KMS-11 (cell line): ENCODE results near the gene PRIM1.

Experiments
- H2AFZ ChIP-seq: fragments of 200-600 bp; sonication (generic); 2 replicates; pipeline ENCODE4 v1.6.1; 2016; ENCODE audit warnings: antibody characterized with exemption, mixed run types, low read depth
- H3K27ac ChIP-seq: fragments of 200-600 bp; sonication (generic); 2 replicates; pipeline ENCODE4 v1.6.1; 2016; ENCODE audit warnings: mild to moderate bottlenecking, mixed run types
- H3K27me3 ChIP-seq: fragments of 200-600 bp; sonication (generic); 2 replicates; pipeline ENCODE4 v1.6.1; 2017; ENCODE audit warnings: mild to moderate bottlenecking, low read depth, mixed run types, moderate library complexity; ENCODE audit not compliant: insufficient read depth
- H3K36me3 ChIP-seq: fragments of 200-600 bp; sonication (generic); 2 replicates; pipeline ENCODE4 v1.6.1; 2017; ENCODE audit warnings: mild to moderate bottlenecking, mixed run types; ENCODE audit not compliant: insufficient read depth
- H3K4me1 ChIP-seq: fragments of 200-600 bp; sonication (generic); 2 replicates; pipeline ENCODE4 v1.6.1; 2016; ENCODE audit warnings: mild to moderate bottlenecking, low read depth, mixed run types; ENCODE audit not compliant: poor library complexity, severe bottlenecking
- H3K4me2 ChIP-seq: fragments of 200-600 bp; sonication (generic); 2 replicates; pipeline ENCODE4 v1.7.0; 2016; ENCODE audit warnings: mild to moderate bottlenecking, mixed run types
- H3K4me3 ChIP-seq: fragments of 200-600 bp; sonication (generic); IDR thresholded peaks from 2 replicates; pipeline ENCODE4 v1.6.1; 2017; ENCODE audit warnings: low read depth, low read length, mixed read lengths; ENCODE audit not compliant: insufficient read depth
- H3K79me2 ChIP-seq: fragments of 200-600 bp; sonication (generic); 2 replicates; pipeline ENCODE4 v1.6.1; 2016; ENCODE audit warnings: low read depth, mixed run types; ENCODE audit not compliant: insufficient read depth
- H3K9ac ChIP-seq: fragments of 200-600 bp; sonication (generic); 2 replicates; pipeline ENCODE4 v1.6.1; 2016; ENCODE audit warnings: mild to moderate bottlenecking, mixed run types
- H4K20me1 ChIP-seq: fragments of 200-600 bp; sonication (generic); 2 replicates; pipeline ENCODE4 v1.6.1; 2016; ENCODE audit warnings: mild to moderate bottlenecking, mixed run types; ENCODE audit not compliant: insufficient read depth
- CTCF ChIP-seq: fragments of 200-600 bp; sonication (generic); conservative IDR thresholded peaks from 2 replicates; pipeline ENCODE4 v1.6.1; 2017; ENCODE audit warnings: low read depth, mild to moderate bottlenecking, antibody characterized with exemption, low read length, moderate library complexity, mixed read lengths

The PRIM1 gene

GRCh38 chr12:56722832-56723231 lies 29.3 kb downstream of the PRIM1 start:
- peaks cover 69% of the 10 kb centered on the region for H3K4me1 ChIP-seq
- H3K27me3 ChIP-seq, result no peaks in the 10 kb centered on the region
- H3K36me3 ChIP-seq, result peaks cover 44% of the 10 kb centered on the region; the same call in 1 of the 2 replicates
- TF ChIP-seq CTCF, result no peak
- peak overlapping the region; percentile 93 for H3K4me2 ChIP-seq
- H3K27ac ChIP-seq, result peak overlapping the region; percentile 92; the same call in 1 of the 2 replicates
- H3K79me2 ChIP-seq, result peaks cover 72% of the 10 kb centered on the region
- H4K20me1 ChIP-seq, result peaks cover 54% of the 10 kb centered on the region
- H2AFZ ChIP-seq, result no peak overlapping the region
- H3K4me3 ChIP-seq, result no peak overlapping the region
- peak overlapping the region; percentile 95; the same call in 1 of the 2 replicates for H3K9ac ChIP-seq

GRCh38 chr12:56721721-56722120 lies 30.4 kb downstream of the PRIM1 start:
- no peak overlapping the region for H3K4me3 ChIP-seq
- H3K36me3 ChIP-seq, result peaks cover 44% of the 10 kb centered on the region; the same call in 1 of the 2 replicates
- peaks cover 83% of the 10 kb centered on the region for H3K79me2 ChIP-seq
- H3K27ac ChIP-seq, result peak overlapping the region; percentile 3; the same call in 1 of the 2 replicates
- H3K4me1 ChIP-seq, result peaks cover 80% of the 10 kb centered on the region
- peak overlapping the region; percentile 0; the same call in 1 of the 2 replicates for H3K9ac ChIP-seq
- no peaks in the 10 kb centered on the region for H3K27me3 ChIP-seq
- no peak for TF ChIP-seq CTCF
- H2AFZ ChIP-seq, result no peak overlapping the region
- peak overlapping the region; percentile 93 for H3K4me2 ChIP-seq
- H4K20me1 ChIP-seq, result peaks cover 55% of the 10 kb centered on the region

GRCh38 chr12:56721216-56721615 lies 30.9 kb downstream of the PRIM1 start:
- H3K4me3 ChIP-seq, result no peak overlapping the region
- peaks cover 60% of the 10 kb centered on the region for H4K20me1 ChIP-seq
- H3K27ac ChIP-seq, result peak overlapping the region; percentile 3; the same call in 1 of the 2 replicates

DNA sequence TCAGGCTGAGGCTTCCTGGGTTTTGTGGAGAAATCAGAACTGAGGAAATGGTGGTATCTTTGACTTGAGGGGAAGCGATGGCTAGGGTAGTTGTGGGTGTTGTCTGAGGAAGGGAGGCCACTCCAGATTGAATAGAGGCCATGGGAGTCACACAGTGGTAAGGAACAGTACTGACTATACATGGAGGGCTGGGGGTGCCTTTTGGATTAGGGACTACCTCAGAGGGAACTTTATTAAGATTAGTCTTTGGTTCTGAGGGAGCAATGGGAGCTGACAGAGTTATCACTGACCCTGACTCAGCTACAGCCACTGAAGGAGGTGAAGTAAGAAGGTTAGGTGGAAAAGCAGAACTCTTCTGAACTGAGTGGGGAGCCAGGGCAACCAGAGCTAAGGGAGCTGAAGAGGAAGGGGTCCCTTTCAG lies 31.4 kb downstream of the PRIM1 start:
- peaks cover 64% of the 10 kb centered on the region for H4K20me1 ChIP-seq
- H3K4me3 ChIP-seq, result no peak overlapping the region
- no peak overlapping the region for H2AFZ ChIP-seq
- peaks cover 93% of the 10 kb centered on the region for H3K79me2 ChIP-seq
- H3K27ac ChIP-seq, result peak overlapping the region; percentile 3; the same call in 1 of the 2 replicates
- peak overlapping the region; percentile 93 for H3K4me2 ChIP-seq
- no peaks in the 10 kb centered on the region for H3K27me3 ChIP-seq
- peaks cover 85% of the 10 kb centered on the region for H3K4me1 ChIP-seq
- peaks cover 44% of the 10 kb centered on the region; the same call in 1 of the 2 replicates for H3K36me3 ChIP-seq
- TF ChIP-seq CTCF, result no peak
- H3K9ac ChIP-seq, result no peak overlapping the region; the same call in 1 of the 2 replicates

More at GRCh38 chr12:56721216-56721615, 30.9 kb downstream of the PRIM1 start:
- Histone ChIP-seq H3K9ac (no peak overlapping the region), H3K4me1 (peaks cover 85% of the 10 kb centered on the region), H3K4me2 (peak overlapping the region; percentile 93), H2AFZ (no peak overlapping the region), H3K79me2 (peaks cover 88% of the 10 kb centered on the region), H3K36me3 (peaks cover 44% of the 10 kb centered on the region; the same call in 1 of the 2 replicates), H3K27me3 (no peaks in the 10 kb centered on the region)
- TF ChIP-seq CTCF, result no peak
